K562 (cell line): ENCODE measurements around the gene LRP6. TPM values are rescaled to one million over a fixed set of nuclear protein-coding genes. Genes with fewer than 3 reads are reported as not detected.

Experiments
- BDP1 ChIP-seq: IDR thresholded peaks from 3 replicates; pipeline ENCODE4 v1.6.1; 2011; ENCODE audit not compliant: insufficient read length, insufficient read depth
- DPF2 ChIP-seq: fragments of 450-650 bp; IDR thresholded peaks from 2 replicates; pipeline ENCODE4 v1.6.1; 2016
- EHMT2 ChIP-seq: fragments of 450-650 bp; IDR thresholded peaks from 2 replicates; pipeline ENCODE4 v1.6.1; 2018; ENCODE audit warnings: antibody characterized with exemption
- FOXA3 ChIP-seq, 2 experiments: fragments of 450-650 bp in 1 of 2; sonication (generic) in 1 of 2; formaldehyde crosslinking; IDR thresholded peaks in 1 of 2; conservative IDR thresholded peaks in 1 of 2; 2 replicates each; pipeline versions ENCODE4 v1.4.0 to v1.8.0; 2020 to 2022; ENCODE audit warnings: mild to moderate bottlenecking in 2 of 2, missing genetic modification reagents in 1 of 2
- HMGXB4 ChIP-seq: sonication (generic); formaldehyde crosslinking; IDR thresholded peaks from 2 replicates; pipeline ENCODE4 v1.8.1; 2023; ENCODE audit warnings: mild to moderate bottlenecking, missing genetic modification reagents
- HOMEZ ChIP-seq: fragments of 250-450 bp; sonication (Bioruptor Pico); IDR thresholded peaks from 2 replicates; pipeline ENCODE4 v1.4.0; 2020; ENCODE audit warnings: mild to moderate bottlenecking, moderate library complexity
- KDM1A ChIP-seq, 2 experiments: fragments of 450-650 bp; IDR thresholded peaks; 2 replicates each; pipeline ENCODE4 v1.6.1; 2016; ENCODE audit warnings: mild to moderate bottlenecking in 2 of 2
- LEF1 ChIP-seq: fragments of 450-650 bp; IDR thresholded peaks from 2 replicates; pipeline ENCODE4 v1.6.1; 2016; ENCODE audit warnings: mild to moderate bottlenecking
- NCOA4 ChIP-seq: fragments of 450-650 bp; IDR thresholded peaks from 2 replicates; pipeline ENCODE4 v1.6.1; 2018; ENCODE audit warnings: mild to moderate bottlenecking; ENCODE audit not compliant: partially characterized antibody
- NCOR1 ChIP-seq: fragments of 450-650 bp; IDR thresholded peaks from 2 replicates; pipeline ENCODE4 v1.6.1; 2016; ENCODE audit warnings: mild to moderate bottlenecking, moderate library complexity
- NKRF ChIP-seq: fragments of 450-650 bp; IDR thresholded peaks from 2 replicates; pipeline ENCODE4 v1.6.1; 2016; ENCODE audit warnings: borderline replicate concordance
- PATZ1 ChIP-seq: fragments of 250-450 bp; sonication (Bioruptor Pico); IDR thresholded peaks from 2 replicates; pipeline ENCODE4 v1.5.0; 2020; ENCODE audit warnings: mild to moderate bottlenecking, borderline replicate concordance
- PHF21A ChIP-seq: fragments of 450-650 bp; IDR thresholded peaks from 2 replicates; pipeline ENCODE4 v1.6.1; 2017; ENCODE audit warnings: low read depth, borderline replicate concordance
- PTTG1 ChIP-seq: fragments of 450-650 bp; IDR thresholded peaks from 2 replicates; pipeline ENCODE4 v1.6.1; 2016; ENCODE audit warnings: low read depth, mild to moderate bottlenecking, missing genetic modification characterization, missing compliant biosample characterization
- SREBF2 ChIP-seq: sonication (generic); formaldehyde crosslinking; IDR thresholded peaks from 2 replicates; pipeline ENCODE4 v1.4.0; 2020; ENCODE audit warnings: mild to moderate bottlenecking, missing genetic modification reagents
- TCF3 ChIP-seq: sonication (generic); formaldehyde crosslinking; IDR thresholded peaks from 2 replicates; pipeline ENCODE4 v1.4.0; 2020; ENCODE audit warnings: mild to moderate bottlenecking, missing genetic modification reagents
- ZBTB1 ChIP-seq: sonication (generic); formaldehyde crosslinking; IDR thresholded peaks from 2 replicates; pipeline ENCODE4 v1.8.1; 2023; ENCODE audit warnings: missing genetic modification reagents, low read depth, mild to moderate bottlenecking, borderline replicate concordance
- ZNF175 ChIP-seq: fragments of 200-800 bp; sonication (Bioruptor generic); IDR thresholded peaks from 2 replicates; pipeline ENCODE4 v1.6.1; 2016; ENCODE audit warnings: low read depth, mild to moderate bottlenecking, missing genetic modification characterization, missing compliant biosample characterization
- ZNF282 ChIP-seq: sonication (generic); formaldehyde crosslinking; IDR thresholded peaks from 2 replicates; pipeline ENCODE4 v1.8.1; 2023; ENCODE audit warnings: missing genetic modification reagents
- ZNF3 ChIP-seq: fragments of 250-450 bp; sonication (Bioruptor Pico); IDR thresholded peaks from 2 replicates; pipeline ENCODE4 v1.5.0; 2021; ENCODE audit warnings: mild to moderate bottlenecking, moderate library complexity
- ZNF449 ChIP-seq: fragments of 250-450 bp; sonication (Bioruptor Pico); IDR thresholded peaks from 2 replicates; pipeline ENCODE4 v1.8.0; 2022; ENCODE audit warnings: moderate library complexity, mild to moderate bottlenecking, inconsistent platforms
- ZSCAN29 ChIP-seq: fragments of 450-650 bp; IDR thresholded peaks from 2 replicates; pipeline ENCODE4 v1.6.1; 2017
- polyA plus RNA-seq, 8 experiments: library from polyadenylated mRNA; depleted of rRNA in 4 of 8; stranded (reverse) in 5 of 8; unstranded in 3 of 8; fragments of >200 nt; fragmentation: Nextera tagmentation in 2 of 8; fragmentation: Illumina TruSeq in 1 of 8; extraction: Ambion mirVana in 2 of 8; extraction: Trizol in 1 of 8; gene quantifications; 2 replicates each; pipeline versions ENCODE4 v1.2.1 to v1.2.3, GENCODE V29; 2011 to 2014; ENCODE audit warnings: inconsistent platforms in 1 of 8, missing spikeins in 1 of 8
- total RNA-seq, 7 experiments: library from RNA; depleted of rRNA in 6 of 7; stranded (reverse); fragments of >200 nt in 6 of 7; fragmentation: Illumina TruSeq in 2 of 7; extraction: Trizol in 2 of 7; gene quantifications; 2 replicates each; pipeline versions ENCODE4 v1.2.1 to v1.2.3, GENCODE V29; 2011 to 2021; ENCODE audit warnings: low replicate concordance in 1 of 7

The LRP6 gene
- total and polyA plus RNA-seq, 9 of the 15 experiments (the other 6 are each of a cell fraction or from before 2014, with no cell fraction given): 3.0 to 17.0 (median 10.8) TPM

- TF ChIP-seq ZNF449 (no peak), ZSCAN29 (no peak), NCOR1 (peak; percentile 30; the same call in 1 of the 2 replicates), ZBTB1 (no peak), ZNF282 (CRISPR knock-in tag) (no peak), SREBF2 (no peak), BDP1 (no peak), KDM1A (IDR thresholded peaks at IDR 0.05) (no peak), DPF2 (peak; percentile 62), PTTG1 (tag) (no peak), FOXA3 (CRISPR knock-in tag; conservative IDR thresholded peaks at IDR 0.05 in 1 of 2, IDR thresholded peaks at IDR 0.05 in 1 of 2) (no peak), NKRF (no peak), LEF1 (no peak), PHF21A (no peak), NCOA4 (no peak), HOMEZ (CRISPR knock-in tag) (no peak), HMGXB4 (CRISPR knock-in tag) (no peak), TCF3 (CRISPR knock-in tag) (peak; percentile 61), ZNF3 (no peak), ZNF175 (CRISPR knock-in tag) (no peak), EHMT2 (no peak), PATZ1 (CRISPR knock-in tag) (no peak)
Observed at GRCh38 chr12:12127304-12127703, 139.5 kb downstream of the LRP6 start (continued).
